SU-DHL-6 (cell line): ENCODE measurements around the gene SORCS2.

Source experiments
- H2AFZ ChIP-seq: fragments of 200-600 bp; sonication (generic); 2 replicates; pipeline ENCODE4 v1.6.1; 2014; ENCODE audit warnings: low read depth, mild to moderate bottlenecking, moderate library complexity, mixed read lengths, antibody characterized with exemption, low read length; ENCODE audit not compliant: severe bottlenecking
- H3F3A ChIP-seq: fragments of 200-600 bp; shearing (Covaris generic); 2 replicates; pipeline ENCODE4 v1.6.0; 2016; ENCODE audit warnings: antibody characterized with exemption, mild to moderate bottlenecking; ENCODE audit not compliant: insufficient read depth
- H3K27ac ChIP-seq: fragments of 200-600 bp; sonication (generic); 2 replicates; pipeline ENCODE4 v1.5.1; 2016; ENCODE audit warnings: low read depth, mild to moderate bottlenecking, low read length, moderate library complexity, mixed read lengths
- H3K27me3 ChIP-seq: fragments of 200-600 bp; sonication (generic), shearing (Covaris generic); 2 replicates; pipeline ENCODE4 v1.6.0; 2014; ENCODE audit warnings: mild to moderate bottlenecking, low read length
- H3K36me3 ChIP-seq: fragments of 200-600 bp; sonication (generic); 2 replicates; pipeline ENCODE4 v1.6.1; 2014; ENCODE audit warnings: mild to moderate bottlenecking, low read length, mixed read lengths
- H3K4me2 ChIP-seq: fragments of 300-600, 200-600 bp; shearing (Covaris generic), sonication (generic); 2 replicates; pipeline ENCODE4 v1.6.0; 2014; ENCODE audit warnings: low read length, low read depth, mild to moderate bottlenecking; ENCODE audit not compliant: poor library complexity, severe bottlenecking
- H3K4me3 ChIP-seq: fragments of 200-600 bp; sonication (generic); 2 replicates; pipeline ENCODE4 v1.5.1; 2014; ENCODE audit warnings: antibody characterized with exemption, low read length, mild to moderate bottlenecking, mixed read lengths; ENCODE audit not compliant: insufficient read depth, poor library complexity, severe bottlenecking
- H3K79me2 ChIP-seq: fragments of 200-600 bp; sonication (generic); 2 replicates; pipeline ENCODE4 v1.6.1; 2014; ENCODE audit warnings: mild to moderate bottlenecking, low read length, moderate library complexity; ENCODE audit not compliant: insufficient read depth
- H3K9ac ChIP-seq: fragments of 200-600 bp; sonication (generic); 2 replicates; pipeline ENCODE4 v1.7.0; 2014; ENCODE audit warnings: mild to moderate bottlenecking, low read length
- H3K9me2 ChIP-seq: fragments of 200-600 bp; sonication (generic); replicated peaks from 2 replicates; pipeline ENCODE4 v1.6.1; 2014; ENCODE audit warnings: low read length; ENCODE audit not compliant: insufficient read depth
- H3K9me3 ChIP-seq: fragments of 200-600 bp; sonication (generic); 2 replicates; pipeline ENCODE4 v1.6.1; 2014; ENCODE audit warnings: low read length, mixed read lengths; ENCODE audit not compliant: insufficient read depth
- H4K20me1 ChIP-seq: fragments of 200-600 bp; sonication (generic); 2 replicates; pipeline ENCODE4 v1.6.1; 2014; ENCODE audit warnings: low read depth, mild to moderate bottlenecking, antibody characterized with exemption, low read length, moderate library complexity, mixed read lengths
- EZH2phosphoT487 ChIP-seq: fragments of 200-600 bp; sonication (generic), shearing (Covaris generic); conservative IDR thresholded peaks from 2 replicates; pipeline ENCODE4 v1.6.1; 2018; ENCODE audit warnings: mild to moderate bottlenecking, antibody characterized with exemption, low read length, moderate library complexity, mixed read lengths
- TF ChIP-seq, protein P1 (sequence below): fragments of 200-600 bp; sonication (generic); IDR thresholded peaks from one replicate; pipeline ENCODE4 v1.5.1; 2017; ENCODE audit warnings: antibody characterized with exemption, mild to moderate bottlenecking, low read length, moderate library complexity; ENCODE audit not compliant: insufficient read depth, poor library complexity, severe bottlenecking

The SORCS2 gene

DNA sequence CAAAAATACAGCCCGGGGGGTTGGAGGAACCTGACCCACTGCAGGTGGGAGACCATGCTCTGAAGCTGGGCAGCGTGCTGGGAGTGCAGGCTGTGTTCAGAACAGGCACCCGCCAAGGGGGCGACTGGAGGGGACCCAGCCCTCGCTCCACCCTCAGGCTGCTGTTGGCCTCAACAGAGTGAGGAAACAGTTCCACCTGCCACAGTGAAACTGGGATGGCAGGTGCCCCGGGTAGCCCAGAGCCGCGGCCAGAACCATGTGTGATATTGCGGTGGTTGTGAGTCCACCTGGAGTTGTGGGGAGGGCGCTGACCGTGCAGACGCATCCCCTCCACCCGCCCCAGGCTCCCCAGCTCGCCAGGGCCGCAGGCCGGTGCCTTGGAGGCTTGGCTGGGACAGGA, 288.1 kb downstream of the SORCS2 start:
- no peak overlapping the region for H3K4me3 ChIP-seq
- no peaks in the 10 kb centered on the region for H3K9me3 ChIP-seq

DNA sequence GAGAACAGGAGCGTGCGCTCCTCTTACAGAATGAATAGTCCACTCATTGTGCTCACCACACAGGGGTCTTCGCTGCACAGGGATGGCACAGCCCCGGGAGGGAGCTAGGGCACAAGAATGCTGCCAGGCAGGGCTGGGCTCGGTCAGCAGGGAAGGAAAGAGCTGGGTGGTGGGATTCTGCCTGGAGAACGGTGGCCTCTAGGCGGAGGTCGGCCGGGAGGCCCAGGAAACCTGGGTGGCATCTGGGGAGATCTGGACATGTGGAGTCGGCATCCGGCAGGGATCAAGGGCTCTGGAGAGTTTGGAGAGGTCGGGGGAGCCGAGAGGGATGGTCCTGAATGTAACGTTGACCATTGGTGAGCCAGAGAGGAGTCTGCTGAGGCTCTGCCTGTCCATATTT, 288.9 kb downstream of the SORCS2 start:
- no peaks in the 10 kb centered on the region for H4K20me1 ChIP-seq
- TF ChIP-seq, protein P1, sequence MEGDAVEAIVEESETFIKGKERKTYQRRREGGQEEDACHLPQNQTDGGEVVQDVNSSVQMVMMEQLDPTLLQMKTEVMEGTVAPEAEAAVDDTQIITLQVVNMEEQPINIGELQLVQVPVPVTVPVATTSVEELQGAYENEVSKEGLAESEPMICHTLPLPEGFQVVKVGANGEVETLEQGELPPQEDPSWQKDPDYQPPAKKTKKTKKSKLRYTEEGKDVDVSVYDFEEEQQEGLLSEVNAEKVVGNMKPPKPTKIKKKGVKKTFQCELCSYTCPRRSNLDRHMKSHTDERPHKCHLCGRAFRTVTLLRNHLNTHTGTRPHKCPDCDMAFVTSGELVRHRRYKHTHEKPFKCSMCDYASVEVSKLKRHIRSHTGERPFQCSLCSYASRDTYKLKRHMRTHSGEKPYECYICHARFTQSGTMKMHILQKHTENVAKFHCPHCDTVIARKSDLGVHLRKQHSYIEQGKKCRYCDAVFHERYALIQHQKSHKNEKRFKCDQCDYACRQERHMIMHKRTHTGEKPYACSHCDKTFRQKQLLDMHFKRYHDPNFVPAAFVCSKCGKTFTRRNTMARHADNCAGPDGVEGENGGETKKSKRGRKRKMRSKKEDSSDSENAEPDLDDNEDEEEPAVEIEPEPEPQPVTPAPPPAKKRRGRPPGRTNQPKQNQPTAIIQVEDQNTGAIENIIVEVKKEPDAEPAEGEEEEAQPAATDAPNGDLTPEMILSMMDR = no peak
- TF ChIP-seq EZH2phosphoT487 = no peak
- H3K36me3 ChIP-seq = no peaks in the 10 kb centered on the region

More for the DNA sequence above, 288.1 kb downstream of the SORCS2 start:
- Histone ChIP-seq H3K27ac (no peak overlapping the region), H4K20me1 (no peaks in the 10 kb centered on the region), H3K9me2 (no peaks in the 10 kb centered on the region), H3K4me2 (no peak overlapping the region), H2AFZ (no peak overlapping the region), H3K27me3 (no peaks in the 10 kb centered on the region), H3F3A (no peaks in the 10 kb centered on the region), H3K9ac (no peak overlapping the region), H3K36me3 (no peaks in the 10 kb centered on the region), H3K79me2 (no peaks in the 10 kb centered on the region)
- TF ChIP-seq, protein P1 = no peak
- TF ChIP-seq EZH2phosphoT487 = no peak

DNA sequence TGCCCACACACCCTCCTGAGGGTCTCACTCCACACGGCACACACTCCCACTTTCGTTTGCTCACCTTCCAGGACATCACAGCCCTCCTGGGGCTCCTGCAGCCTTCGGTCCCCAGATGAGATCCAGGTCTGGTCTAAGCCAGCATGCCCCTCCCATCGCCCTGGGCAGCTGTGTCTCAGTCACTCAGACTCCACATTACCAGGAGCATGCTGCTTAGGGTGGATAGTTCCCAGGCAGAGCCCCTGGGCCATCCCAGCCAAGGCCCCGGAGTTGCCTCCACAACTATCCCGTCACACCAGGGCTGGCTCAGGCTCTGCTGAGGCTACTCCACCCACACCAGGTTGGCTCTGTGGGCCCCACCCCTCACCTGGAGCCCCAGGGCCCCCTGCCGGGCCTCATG, 292.8 kb downstream of the SORCS2 start:
- no peak overlapping the region for H3K4me3 ChIP-seq
- H3K79me2 ChIP-seq = no peaks in the 10 kb centered on the region
- no peaks in the 10 kb centered on the region for H3K27me3 ChIP-seq
- no peaks in the 10 kb centered on the region for H3K36me3 ChIP-seq
- H2AFZ ChIP-seq = no peak overlapping the region
- no peak overlapping the region for H3K9ac ChIP-seq
- no peaks in the 10 kb centered on the region for H4K20me1 ChIP-seq
- TF ChIP-seq, protein P1 = no peak
- no peaks in the 10 kb centered on the region for H3F3A ChIP-seq
- H3K9me3 ChIP-seq = no peaks in the 10 kb centered on the region
- no peak overlapping the region for H3K27ac ChIP-seq
- H3K9me2 ChIP-seq = no peaks in the 10 kb centered on the region
- H3K4me2 ChIP-seq = no peak overlapping the region

More for the DNA sequence above, 288.9 kb downstream of the SORCS2 start:
- no peak overlapping the region for H3K9ac ChIP-seq
- no peak overlapping the region for H3K27ac ChIP-seq
- no peak overlapping the region for H3K4me3 ChIP-seq
- H3K4me2 ChIP-seq = no peak overlapping the region
- H3F3A ChIP-seq = no peaks in the 10 kb centered on the region
- H3K79me2 ChIP-seq = no peaks in the 10 kb centered on the region
- no peaks in the 10 kb centered on the region for H3K9me3 ChIP-seq
- no peak overlapping the region for H2AFZ ChIP-seq
- H3K9me2 ChIP-seq = no peaks in the 10 kb centered on the region
- H3K27me3 ChIP-seq = no peaks in the 10 kb centered on the region
